HepG2 (cell line): ENCODE results near the gene SLC25A47. TPM values are rescaled to one million over a fixed set of nuclear protein-coding genes. Genes with fewer than 3 reads are reported as not detected.

Source experiments
- ELF4 ChIP-seq: sonication (generic); formaldehyde crosslinking; IDR thresholded peaks from 2 replicates; pipeline ENCODE4 v1.5.0; 2020; ENCODE audit warnings: missing genetic modification reagents, mild to moderate bottlenecking, moderate library complexity, borderline replicate concordance
- HDAC1 ChIP-seq: sonication (generic); formaldehyde crosslinking; IDR thresholded peaks from 2 replicates; pipeline ENCODE4 v1.5.1; 2020; ENCODE audit warnings: mild to moderate bottlenecking, missing genetic modification reagents
- KDM6A ChIP-seq: IDR thresholded peaks from 2 replicates; pipeline ENCODE4 v1.6.1; 2016; ENCODE audit warnings: low read depth
- KMT2A ChIP-seq: sonication (generic); formaldehyde crosslinking; IDR thresholded peaks from 2 replicates; pipeline ENCODE4 v1.4.0; 2020; ENCODE audit warnings: missing genetic modification reagents
- MTA3 ChIP-seq: sonication (generic); formaldehyde crosslinking; IDR thresholded peaks from 2 replicates; pipeline ENCODE4 v1.4.0; 2020; ENCODE audit warnings: missing genetic modification reagents
- NFYC ChIP-seq: IDR thresholded peaks from 2 replicates; pipeline ENCODE4 v1.6.1; 2016; ENCODE audit warnings: missing genetic modification reagents, missing compliant biosample characterization
- REPIN1 ChIP-seq: sonication (generic); formaldehyde crosslinking; IDR thresholded peaks from 2 replicates; pipeline ENCODE4 v1.8.0; 2022; ENCODE audit warnings: missing genetic modification reagents, low read depth, mild to moderate bottlenecking, borderline replicate concordance
- TGIF2 ChIP-seq: IDR thresholded peaks from 2 replicates; pipeline ENCODE4 v1.6.1; 2016; ENCODE audit warnings: control low read depth, missing compliant biosample characterization
- ZNF3 ChIP-seq: IDR thresholded peaks from 2 replicates; pipeline ENCODE4 v1.7.0; 2017; ENCODE audit warnings: inconsistent platforms
- ZNF343 ChIP-seq: sonication (generic); formaldehyde crosslinking; IDR thresholded peaks from 2 replicates; pipeline ENCODE4 v1.4.0; 2020; ENCODE audit warnings: mild to moderate bottlenecking, missing genetic modification reagents
- ZNF557 ChIP-seq: sonication (generic); formaldehyde crosslinking; IDR thresholded peaks from 2 replicates; pipeline ENCODE4 v1.4.0; 2020; ENCODE audit warnings: missing genetic modification reagents
- ZNF563 ChIP-seq: sonication (generic); formaldehyde crosslinking; IDR thresholded peaks from 2 replicates; pipeline ENCODE4 v1.8.0; 2022; ENCODE audit warnings: mild to moderate bottlenecking, moderate library complexity, missing genetic modification reagents
- ZNF841 ChIP-seq: sonication (generic); formaldehyde crosslinking; IDR thresholded peaks from 2 replicates; pipeline ENCODE4 v1.8.1; 2023; ENCODE audit warnings: missing genetic modification reagents, borderline replicate concordance
- polyA plus RNA-seq, 8 experiments: library from polyadenylated mRNA; depleted of rRNA in 3 of 8; stranded (reverse) in 7 of 8; unstranded in 1 of 8; fragments of >200 nt; fragmentation: Illumina TruSeq in 4 of 8; extraction: Trizol in 4 of 8; gene quantifications; 2 replicates each; pipeline versions ENCODE4 v1.2.1 to v1.2.3, GENCODE V29; 2011 to 2016; ENCODE audit warnings: low read depth in 4 of 8, missing spikeins in 1 of 8, mixed read lengths in 1 of 8; ENCODE audit not compliant: insufficient read depth in 1 of 8
- total RNA-seq, 5 experiments: library from RNA; depleted of rRNA; stranded (reverse); fragments of >200 nt; fragmentation: Illumina TruSeq; extraction: Trizol; gene quantifications; 2 replicates each; pipeline ENCODE4 v1.2.3, GENCODE V29; 2016; ENCODE audit warnings: low read depth in 1 of 5
- TF ChIP-seq, protein P1 (sequence below), 2 experiments: sonication (generic) in 1 of 2; formaldehyde crosslinking in 1 of 2; IDR thresholded peaks; 2 replicates each; pipeline versions ENCODE4 v1.6.1 to v1.9.0; 2014 to 2022; ENCODE audit warnings: antibody characterized with exemption in 1 of 2, borderline replicate concordance in 1 of 2, inconsistent platforms in 1 of 2, low read depth in 1 of 2, missing genetic modification reagents in 1 of 2
- TF ChIP-seq, protein P2 (sequence below): sonication (generic); formaldehyde crosslinking; IDR thresholded peaks from 2 replicates; pipeline ENCODE4 v1.5.1; 2020; ENCODE audit warnings: mild to moderate bottlenecking, missing genetic modification reagents, moderate library complexity

Gene SLC25A47
- total and polyA plus RNA-seq, 2 of the 13 experiments (the other 11 are each of a cell fraction or from before 2014, with no cell fraction given): 1.0 to 1.7 TPM

DNA sequence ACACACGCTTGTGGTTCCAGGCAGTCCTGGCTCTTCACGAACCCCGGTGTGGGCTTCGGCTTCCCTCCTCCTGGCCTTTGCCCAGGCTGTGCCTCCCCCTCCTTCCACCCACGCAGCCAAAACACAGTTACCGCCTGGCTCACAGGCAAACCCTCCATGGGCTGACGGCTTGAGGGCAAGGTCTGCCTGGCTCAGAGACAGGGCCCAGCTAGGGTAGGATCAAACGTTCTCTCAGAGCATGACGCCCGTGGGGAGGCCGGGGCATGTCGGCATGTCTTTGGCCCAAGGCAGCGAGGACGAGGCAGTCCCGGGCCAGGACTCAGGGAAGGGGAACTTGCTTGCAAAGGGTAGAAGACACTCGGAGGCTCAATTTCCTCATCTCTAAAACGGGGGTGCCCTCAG, 2.1 kb downstream of the SLC25A47 start (continued):
- TF ChIP-seq, protein P1, sequence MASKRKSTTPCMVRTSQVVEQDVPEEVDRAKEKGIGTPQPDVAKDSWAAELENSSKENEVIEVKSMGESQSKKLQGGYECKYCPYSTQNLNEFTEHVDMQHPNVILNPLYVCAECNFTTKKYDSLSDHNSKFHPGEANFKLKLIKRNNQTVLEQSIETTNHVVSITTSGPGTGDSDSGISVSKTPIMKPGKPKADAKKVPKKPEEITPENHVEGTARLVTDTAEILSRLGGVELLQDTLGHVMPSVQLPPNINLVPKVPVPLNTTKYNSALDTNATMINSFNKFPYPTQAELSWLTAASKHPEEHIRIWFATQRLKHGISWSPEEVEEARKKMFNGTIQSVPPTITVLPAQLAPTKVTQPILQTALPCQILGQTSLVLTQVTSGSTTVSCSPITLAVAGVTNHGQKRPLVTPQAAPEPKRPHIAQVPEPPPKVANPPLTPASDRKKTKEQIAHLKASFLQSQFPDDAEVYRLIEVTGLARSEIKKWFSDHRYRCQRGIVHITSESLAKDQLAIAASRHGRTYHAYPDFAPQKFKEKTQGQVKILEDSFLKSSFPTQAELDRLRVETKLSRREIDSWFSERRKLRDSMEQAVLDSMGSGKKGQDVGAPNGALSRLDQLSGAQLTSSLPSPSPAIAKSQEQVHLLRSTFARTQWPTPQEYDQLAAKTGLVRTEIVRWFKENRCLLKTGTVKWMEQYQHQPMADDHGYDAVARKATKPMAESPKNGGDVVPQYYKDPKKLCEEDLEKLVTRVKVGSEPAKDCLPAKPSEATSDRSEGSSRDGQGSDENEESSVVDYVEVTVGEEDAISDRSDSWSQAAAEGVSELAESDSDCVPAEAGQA (IDR thresholded peaks at IDR 0.05; ENCODE audit: low read depth): no peak; the same call in 1 of the 2 replicates
- TF ChIP-seq, protein P1 (CRISPR knock-in tag; IDR thresholded peaks at IDR 0.05; ENCODE audit: borderline replicate concordance): no peak
- TF ChIP-seq ELF4 (CRISPR knock-in tag) (no peak), MTA3 (CRISPR knock-in tag) (no peak), ZNF557 (CRISPR knock-in tag) (no peak), KMT2A (CRISPR knock-in tag) (no peak), KDM6A (CRISPR knock-in tag) (0 out of 2 replicates have a peak, but pooled peaks have one; percentile 31), ZNF563 (CRISPR knock-in tag) (peak; percentile 20; the same call in 1 of the 2 replicates), REPIN1 (CRISPR knock-in tag) (no peak), ZNF343 (no peak), ZNF841 (no peak), ZNF3 (CRISPR knock-in tag) (no peak), NFYC (CRISPR knock-in tag) (0 out of 2 replicates have a peak, but pooled peaks have one; percentile 7), TGIF2 (CRISPR knock-in tag) (no peak), HDAC1 (CRISPR knock-in tag) (peak; percentile 74)
- TF ChIP-seq, protein P2, sequence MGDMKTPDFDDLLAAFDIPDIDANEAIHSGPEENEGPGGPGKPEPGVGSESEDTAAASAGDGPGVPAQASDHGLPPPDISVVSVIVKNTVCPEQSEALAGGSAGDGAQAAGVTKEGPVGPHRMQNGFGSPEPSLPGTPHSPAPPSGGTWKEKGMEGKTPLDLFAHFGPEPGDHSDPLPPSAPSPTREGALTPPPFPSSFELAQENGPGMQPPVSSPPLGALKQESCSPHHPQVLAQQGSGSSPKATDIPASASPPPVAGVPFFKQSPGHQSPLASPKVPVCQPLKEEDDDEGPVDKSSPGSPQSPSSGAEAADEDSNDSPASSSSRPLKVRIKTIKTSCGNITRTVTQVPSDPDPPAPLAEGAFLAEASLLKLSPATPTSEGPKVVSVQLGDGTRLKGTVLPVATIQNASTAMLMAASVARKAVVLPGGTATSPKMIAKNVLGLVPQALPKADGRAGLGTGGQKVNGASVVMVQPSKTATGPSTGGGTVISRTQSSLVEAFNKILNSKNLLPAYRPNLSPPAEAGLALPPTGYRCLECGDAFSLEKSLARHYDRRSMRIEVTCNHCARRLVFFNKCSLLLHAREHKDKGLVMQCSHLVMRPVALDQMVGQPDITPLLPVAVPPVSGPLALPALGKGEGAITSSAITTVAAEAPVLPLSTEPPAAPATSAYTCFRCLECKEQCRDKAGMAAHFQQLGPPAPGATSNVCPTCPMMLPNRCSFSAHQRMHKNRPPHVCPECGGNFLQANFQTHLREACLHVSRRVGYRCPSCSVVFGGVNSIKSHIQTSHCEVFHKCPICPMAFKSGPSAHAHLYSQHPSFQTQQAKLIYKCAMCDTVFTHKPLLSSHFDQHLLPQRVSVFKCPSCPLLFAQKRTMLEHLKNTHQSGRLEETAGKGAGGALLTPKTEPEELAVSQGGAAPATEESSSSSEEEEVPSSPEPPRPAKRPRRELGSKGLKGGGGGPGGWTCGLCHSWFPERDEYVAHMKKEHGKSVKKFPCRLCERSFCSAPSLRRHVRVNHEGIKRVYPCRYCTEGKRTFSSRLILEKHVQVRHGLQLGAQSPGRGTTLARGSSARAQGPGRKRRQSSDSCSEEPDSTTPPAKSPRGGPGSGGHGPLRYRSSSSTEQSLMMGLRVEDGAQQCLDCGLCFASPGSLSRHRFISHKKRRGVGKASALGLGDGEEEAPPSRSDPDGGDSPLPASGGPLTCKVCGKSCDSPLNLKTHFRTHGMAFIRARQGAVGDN (CRISPR knock-in tag): peak; percentile 94
